ENCODE measurements around the gene TRAPPC1. TPM values are rescaled to one million over a fixed set of nuclear protein-coding genes. Genes with fewer than 3 reads are reported as not detected.

TRAPPC1 gene
- total and polyA plus RNA-seq, 2 donors (not counting 3 experiments of a cell fraction or from before 2014, with no cell fraction given) = 146 to 250 TPM

- dilution Hi-C loops (cut with MboI; ENCODE audit: extremely low pct_ligation_motif_present, low sequenced_read_pairs) = no loop called here
- DNase-seq (ENCODE audit: low read depth, low spot score) (no peak), FAIRE-seq (no peak)
Observed at GRCh38 chr17:7940034-7940433, 8.3 kb upstream of the TRAPPC1 start.

More at GRCh38 chr17:7940034-7940433, 8.3 kb upstream of the TRAPPC1 start:
- intact Hi-C loops (cut with micrococcal nuclease) = no loop called here
- Histone ChIP-seq H3K9me1 (replicated peaks; ENCODE audit: control insufficient read depth, extremely low read depth, insufficient read depth, low read length) (no peaks in the 10 kb centered on the region), H3K36me3 (ENCODE audit: control insufficient read depth in 2 of 2, extremely low read depth in 1 of 2, insufficient read depth in 2 of 2, low read length in 2 of 2) (peaks cover 14 to 34% of the 10 kb centered on the region in 2 experiments), H3K9me3 (replicated peaks; ENCODE audit: control insufficient read depth, insufficient read depth, low read length) (no peaks in the 10 kb centered on the region), H3K4me3 (replicated peaks in 1 of 3; ENCODE audit: insufficient read depth in 1 of 3, low read depth in 1 of 3, low read length in 3 of 3) (no peak overlapping the region), H3K9ac (replicated peaks; ENCODE audit: extremely low read depth, insufficient read depth, low read length) (no peak overlapping the region), H3K4me1 (ENCODE audit: control insufficient read depth, extremely low read depth, insufficient read depth, low read length) (no peaks in the 10 kb centered on the region), H3K4me2 (ENCODE audit: insufficient read depth, low read length) (no peak overlapping the region), H3K79me2 (ENCODE audit: control insufficient read depth, insufficient read depth, low read length) (no peaks in the 10 kb centered on the region), H3K27ac (ENCODE audit: insufficient read depth, low read depth, low read length) (no peak overlapping the region), H4K20me1 (replicated peaks; ENCODE audit: control insufficient read depth, extremely low read depth, insufficient read depth, low read length) (no peaks in the 10 kb centered on the region), H2AFZ (ENCODE audit: low read depth, low read length) (no peak overlapping the region), H3K27me3 (ENCODE audit: control insufficient read depth in 2 of 2, insufficient read depth in 2 of 2, low read length in 2 of 2) (no peaks in the 10 kb centered on the region)
- CTCF ChIA-PET = interaction anchor here (1.0 to 3.1 kb wide), 6 partner anchors 23 to 120 kb away, joined by 3 to 9 read pairs (median 5); no protein-coding TSS in a partner anchor
- BruUV-seq (replicated peaks) = no TSS peak
- TF ChIP-seq CTCF (IDR thresholded peaks at IDR 0.05; ENCODE audit: extremely low read depth in 1 of 2, insufficient read depth in 1 of 2, low read depth in 1 of 2, low read length in 2 of 2) = no peak
- no peak for TF ChIP-seq GATA2 (IDR thresholded peaks at IDR 0.05; ENCODE audit: insufficient read depth, insufficient read length, low read depth, low read length)
- no peak for TF ChIP-seq MAX (IDR thresholded peaks at IDR 0.05; ENCODE audit: insufficient read depth, insufficient read length)
- no peak for TF ChIP-seq EZH2 (IDR thresholded peaks at IDR 0.05; ENCODE audit: borderline replicate concordance, low read depth, low read length, severe bottlenecking)
- no peak for TF ChIP-seq FOS (IDR thresholded peaks at IDR 0.05; ENCODE audit: borderline replicate concordance, insufficient read depth, low read length)
- no peak for TF ChIP-seq POLR2AphosphoS5 (IDR thresholded peaks at IDR 0.05; ENCODE audit: insufficient read depth, low read depth, low read length)
- no peak for TF ChIP-seq POLR2A (IDR thresholded peaks at IDR 0.05; ENCODE audit: low read depth, low read length)
- TF ChIP-seq MYC (IDR thresholded peaks at IDR 0.05; ENCODE audit: low read depth, low read length) = no peak
- TF ChIP-seq JUN (IDR thresholded peaks at IDR 0.05; ENCODE audit: borderline replicate concordance, insufficient read depth, insufficient read length, low read depth) = no peak
- POLR2A ChIA-PET = no interaction called here

Data from endothelial cell of umbilical vein (primary cell).